22Rv1 (cell line): Measurements from ENCODE around the gene HLA-F.

ENCODE experiments used
- CTCF ChIP-seq: fragments of 450-650 bp; IDR thresholded peaks from 2 replicates; pipeline ENCODE4 v1.5.1; 2017; ENCODE audit warnings: mild to moderate bottlenecking
- ZFX ChIP-seq: fragments of 450-650 bp; IDR thresholded peaks from 2 replicates; pipeline ENCODE4 v1.6.1; 2017; ENCODE audit warnings: antibody characterized with exemption, borderline replicate concordance

GRCh38 chr6:29708432-29709179 lies 14.6 kb upstream of the HLA-F start:
- no peak for TF ChIP-seq CTCF
- TF ChIP-seq ZFX = no peak
